Thoracic aorta (tissue), 2 donors: ENCODE measurements around the gene ARHGEF16. TPM values are rescaled to one million over a fixed set of nuclear protein-coding genes. Genes with fewer than 3 reads are reported as not detected.

Source experiments
- ATAC-seq: fragments of 150-250 bp; one replicate; pipeline ENCODE4 v1.8.0; 2017; ENCODE audit warnings: low read depth; ENCODE audit not compliant: insufficient number of reproducible peaks, low FRiP score
- DNase-seq: peaks from one replicate; pipeline ENCODE4 v3.0.0-alpha.2; 2020; ENCODE audit warnings: low spot score
- H3K27ac ChIP-seq, 2 donors: fragments of 200-600 bp; sonication (generic); 1 replicate in 1 of 2; 2 replicates in 1 of 2; pipeline ENCODE4 v1.5.1; 2016; ENCODE audit warnings: mild to moderate bottlenecking in 2 of 2, moderate library complexity in 2 of 2
- H3K27me3 ChIP-seq: fragments of 200-600 bp; sonication (generic); replicated peaks from 2 replicates; pipeline ENCODE4 v1.6.0; 2016; ENCODE audit warnings: mild to moderate bottlenecking; ENCODE audit not compliant: insufficient read depth
- H3K36me3 ChIP-seq: fragments of 200-600 bp; sonication (generic); one replicate; pipeline ENCODE4 v1.5.1; 2016
- H3K4me1 ChIP-seq, 2 donors: fragments of 200-600 bp; sonication (generic); 1 replicate in 1 of 2; 2 replicates in 1 of 2; pipeline versions ENCODE4 v1.5.1 to v1.6.0; 2016; ENCODE audit warnings: low read depth in 2 of 2, mild to moderate bottlenecking in 1 of 2; ENCODE audit not compliant: control insufficient read depth in 1 of 2
- H3K4me3 ChIP-seq: fragments of 200-600 bp; sonication (generic); 2 replicates; pipeline ENCODE4 v1.5.1; 2016; ENCODE audit warnings: mild to moderate bottlenecking
- H3K9me3 ChIP-seq: fragments of 200-600 bp; sonication (generic); 2 replicates; pipeline ENCODE4 v1.5.1; 2016
- CTCF ChIP-seq: fragments of 200-600 bp; sonication (generic); IDR thresholded peaks from one replicate; pipeline ENCODE4 v1.5.1; 2019; ENCODE audit warnings: antibody characterized with exemption
- total RNA-seq, 2 donors: library from RNA; depleted of rRNA; stranded (reverse); fragments of >200 nt; gene quantifications; one replicate each; pipeline versions ENCODE4 v1.1.0 to v1.2.3, GENCODE V29; 2016

ARHGEF16 gene
- total RNA-seq, 2 donors from 2014 or later = 1.6 to 2.4 TPM

GRCh38 chr1:3494321-3495308 is 40.1 kb downstream of the ARHGEF16 start:
- H3K4me1 ChIP-seq = no peaks in the 10 kb centered on the region
- no peak for ATAC-seq
- no peak for DNase-seq
- no peak overlapping the region for H3K27ac ChIP-seq
- no peaks in the 10 kb centered on the region for H3K27me3 ChIP-seq
- no peak for TF ChIP-seq CTCF
- no peaks in the 10 kb centered on the region for H3K9me3 ChIP-seq
- H3K4me3 ChIP-seq = no peak overlapping the region
- peaks cover 53% of the 10 kb centered on the region for H3K36me3 ChIP-seq

GRCh38 chr1:3495776-3496745 is 41.6 kb downstream of the ARHGEF16 start:
- no peaks in the 10 kb centered on the region for H3K27me3 ChIP-seq
- no peak for TF ChIP-seq CTCF
- no peak overlapping the region for H3K4me3 ChIP-seq
- H3K27ac ChIP-seq = no peak overlapping the region
- no peaks in the 10 kb centered on the region for H3K9me3 ChIP-seq
- peaks cover 54% of the 10 kb centered on the region for H3K36me3 ChIP-seq
- DNase-seq (no peak), ATAC-seq (no peak)
- H3K4me1 ChIP-seq = no peaks in the 10 kb centered on the region

GRCh38 chr1:3496916-3497315 is 42.5 kb downstream of the ARHGEF16 start:
- Histone ChIP-seq H3K9me3 (no peaks in the 10 kb centered on the region), H3K4me3 (no peak overlapping the region), H3K4me1 (no peaks in the 10 kb centered on the region), H3K27ac (no peak overlapping the region), H3K36me3 (peaks cover 54% of the 10 kb centered on the region), H3K27me3 (no peaks in the 10 kb centered on the region)
- TF ChIP-seq CTCF = no peak
- ATAC-seq = no peak
- no peak for DNase-seq

GRCh38 chr1:3497521-3497920 is 43.1 kb downstream of the ARHGEF16 start:
- TF ChIP-seq CTCF = no peak
- no peak for ATAC-seq

More at GRCh38 chr1:3497521-3497920, 43.1 kb downstream of the ARHGEF16 start:
- Histone ChIP-seq H3K4me1 (no peaks in the 10 kb centered on the region), H3K9me3 (no peaks in the 10 kb centered on the region), H3K27me3 (no peaks in the 10 kb centered on the region), H3K36me3 (peaks cover 57% of the 10 kb centered on the region), H3K27ac (no peak overlapping the region), H3K4me3 (no peak overlapping the region)
- DNase-seq = no peak
